ENCODE data around the gene FMNL2.
A peak's percentile ranks its signal among the peaks of the same experiment; 100 is the strongest.

The FMNL2 gene

DNA sequence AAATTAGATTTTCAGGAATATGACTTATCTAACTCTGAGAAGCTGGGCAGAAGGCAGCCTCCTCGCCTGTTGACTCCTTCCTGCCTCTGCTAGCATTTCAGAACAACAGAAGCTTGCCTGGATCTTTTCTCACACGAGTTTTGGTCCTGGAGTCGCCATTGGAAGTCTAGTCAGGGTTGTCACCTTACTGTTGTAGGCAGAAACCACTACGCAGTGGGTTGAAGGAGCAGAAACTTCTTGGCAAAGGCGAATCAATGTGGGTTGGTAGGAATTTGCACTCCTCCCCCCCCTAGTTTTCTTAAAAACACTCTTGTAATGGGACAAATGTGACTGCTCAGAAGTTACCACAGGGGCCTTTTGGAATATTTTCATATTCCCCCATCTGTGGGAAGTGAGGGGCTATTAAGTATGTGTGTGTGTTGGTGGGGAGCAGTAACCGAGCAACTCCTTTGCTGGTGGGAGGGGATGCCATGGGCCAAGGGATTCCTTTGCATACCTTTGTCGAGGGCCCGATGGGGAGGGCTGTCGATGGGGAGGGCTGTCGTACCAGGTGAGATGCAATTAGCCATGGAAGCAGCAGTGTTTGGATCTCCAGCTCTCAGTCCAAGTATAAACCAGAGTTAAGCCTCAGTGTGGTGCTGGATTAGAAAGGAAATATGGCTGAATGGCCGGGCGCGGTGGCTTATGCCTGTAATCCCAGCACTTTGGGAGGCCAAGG, 117.4 kb downstream of the FMNL2 start:
- no peak for DNase-seq

DNA sequence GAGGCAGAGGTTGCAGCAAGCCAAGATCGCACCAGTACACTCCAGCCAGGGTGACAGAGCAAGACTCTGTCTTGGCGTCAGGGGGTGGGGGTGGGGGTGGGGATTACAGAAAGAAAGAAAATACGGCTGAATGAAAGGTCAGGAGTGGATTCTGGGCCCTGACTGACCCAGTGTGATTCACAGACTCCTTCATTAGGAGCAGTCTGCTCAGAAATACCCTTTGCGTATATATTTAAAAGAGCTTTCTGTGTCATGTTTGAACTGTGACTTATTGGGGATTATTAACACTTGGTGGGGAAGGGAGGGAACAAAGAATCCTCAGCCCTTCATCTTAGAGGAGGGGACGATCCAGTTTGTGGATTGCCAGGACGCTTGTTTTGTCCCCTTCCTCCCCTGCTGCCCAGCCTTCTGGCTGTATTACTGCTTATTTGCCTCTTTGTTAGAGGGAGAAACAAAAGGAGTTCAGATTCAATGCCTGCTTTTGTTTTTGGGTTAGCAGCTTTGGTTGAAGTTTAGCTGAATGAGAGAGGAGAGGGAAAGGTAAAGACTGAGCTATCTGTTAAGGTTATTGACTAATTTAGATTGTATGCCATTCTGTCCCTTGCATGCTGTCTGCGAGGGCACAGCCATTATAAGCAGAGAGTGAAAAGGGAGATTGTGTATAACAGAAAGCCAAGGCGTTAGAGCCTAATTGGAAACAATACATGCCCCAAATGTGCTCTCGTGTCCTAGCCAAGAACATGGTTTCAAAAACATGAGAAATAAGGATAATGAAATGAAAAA, 118.3 kb downstream of the FMNL2 start:
- DNase-seq: peak; percentile 30

DNA sequence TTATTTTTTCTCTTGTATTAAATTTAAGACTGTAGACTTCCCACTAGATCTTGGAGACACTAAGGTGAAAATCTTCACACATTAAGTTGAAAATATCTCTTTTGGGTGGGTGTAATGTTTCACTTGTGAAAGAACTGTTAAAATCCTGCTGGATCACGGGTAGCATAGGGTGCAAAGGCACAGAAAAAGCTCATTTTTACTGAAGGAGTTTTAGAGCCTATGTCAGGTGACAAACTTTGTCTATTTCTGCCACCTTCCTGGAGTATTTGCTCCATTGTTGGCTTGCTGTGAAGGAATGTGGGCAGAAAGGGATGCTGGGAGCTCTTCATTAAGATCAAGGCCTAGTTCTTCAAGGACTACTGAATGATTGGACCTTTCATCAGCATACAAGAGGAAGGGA, 119.4 kb downstream of the FMNL2 start:
- DNase-seq: no peak

DNA sequence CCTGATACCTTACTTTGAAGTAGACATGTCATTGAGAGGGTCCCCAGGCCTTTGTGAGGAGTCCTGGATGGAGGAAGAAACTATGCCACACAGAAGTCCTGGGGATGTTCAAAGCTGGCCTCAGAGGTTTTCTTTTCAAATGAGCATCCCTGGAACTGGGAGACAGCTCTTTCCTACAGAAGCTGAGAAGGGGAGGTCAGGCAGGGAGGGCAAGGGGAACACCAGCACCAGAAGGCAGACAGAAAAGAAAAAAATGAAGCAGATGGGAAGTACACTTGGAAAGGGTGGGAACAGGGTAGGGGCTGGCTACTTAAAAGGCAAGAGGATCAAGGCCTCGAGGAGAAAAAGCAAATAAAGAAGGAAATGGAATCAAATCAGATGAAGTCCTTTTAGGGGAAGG, 120.0 kb downstream of the FMNL2 start:
- DNase-seq: no peak

DNA sequence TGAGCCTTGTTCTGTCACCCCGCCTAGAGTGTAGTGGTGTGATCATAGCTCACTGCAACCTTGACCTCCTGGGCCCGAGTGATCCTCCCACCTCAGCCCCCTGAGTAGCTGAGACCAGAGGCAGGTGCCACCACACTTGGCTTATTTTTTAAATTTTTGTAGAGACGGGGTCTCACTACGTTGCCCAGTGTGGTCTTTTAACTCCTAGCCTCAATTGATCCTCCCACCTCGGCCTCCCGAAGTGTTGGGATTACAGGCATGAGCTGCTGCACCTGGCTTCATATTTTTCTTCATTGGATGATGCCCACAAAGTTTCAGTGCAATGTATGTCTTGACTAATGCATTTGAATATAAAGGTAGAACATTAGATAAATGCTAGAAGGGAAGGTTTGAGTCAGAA, 120.8 kb downstream of the FMNL2 start:
- DNase-seq: no peak

DNA sequence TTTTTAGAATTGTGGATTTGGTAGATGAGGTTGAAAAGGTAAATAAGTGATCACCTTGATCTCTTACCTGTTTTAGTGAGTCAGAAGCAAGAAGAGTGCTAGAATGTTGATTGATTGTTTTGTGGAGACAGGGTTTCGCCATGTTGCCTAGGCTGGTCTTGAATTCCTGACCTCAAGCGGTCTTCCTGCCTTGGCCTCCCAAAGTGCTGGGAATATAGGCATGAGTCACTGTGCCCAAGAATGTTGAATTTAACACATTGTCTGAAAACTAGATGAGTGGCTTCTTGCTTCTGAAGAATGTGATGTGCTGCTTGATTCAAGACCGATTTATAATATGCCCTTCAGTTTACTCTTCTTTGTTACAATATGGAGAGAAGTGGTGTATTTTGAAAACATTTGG, 121.3 kb downstream of the FMNL2 start:
- DNase-seq: no peak

DNA sequence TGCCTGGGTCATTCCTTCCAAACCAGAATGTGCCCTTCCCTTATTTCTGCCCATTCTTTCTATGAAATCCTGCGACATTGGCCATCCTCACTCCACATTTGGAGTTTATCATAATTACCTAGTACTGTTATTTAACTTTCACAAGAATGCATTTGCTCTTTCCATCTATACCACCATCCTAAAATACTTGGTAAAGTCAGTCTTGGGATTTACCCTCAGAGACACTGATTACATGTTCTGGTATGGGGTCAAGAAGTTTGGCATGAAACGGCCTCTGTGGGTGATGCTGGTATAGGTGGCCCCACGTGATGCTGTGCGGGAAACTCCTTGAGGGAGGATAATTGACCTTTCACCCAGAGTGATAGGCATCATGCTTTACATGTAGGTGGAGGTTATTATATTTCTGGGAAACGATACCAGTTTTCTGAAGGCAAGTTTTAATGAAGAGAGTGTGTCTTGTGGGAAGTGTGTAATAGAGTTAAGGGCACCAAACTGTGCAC, 123.5 kb downstream of the FMNL2 start:
- no peak for DNase-seq

DNA sequence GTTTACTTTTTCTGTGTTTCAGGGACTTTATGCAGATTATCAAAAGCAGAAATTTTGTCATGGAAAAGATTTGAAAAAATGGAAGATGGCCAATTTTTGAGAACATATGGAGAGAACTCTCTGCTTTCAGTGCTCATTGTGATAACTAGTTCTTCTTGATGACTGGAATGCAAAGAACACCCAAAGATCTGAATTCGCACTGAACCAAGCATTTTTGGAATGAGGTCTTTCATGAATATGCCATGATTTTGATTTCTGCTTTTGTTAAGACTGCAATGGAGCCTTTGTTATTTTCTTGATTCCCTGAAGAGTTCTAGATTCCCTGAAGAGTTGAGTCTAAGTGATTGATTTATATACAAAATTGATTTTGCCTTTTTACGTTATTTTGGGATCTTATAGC, 124.1 kb downstream of the FMNL2 start:
- DNase-seq: no peak

DNA sequence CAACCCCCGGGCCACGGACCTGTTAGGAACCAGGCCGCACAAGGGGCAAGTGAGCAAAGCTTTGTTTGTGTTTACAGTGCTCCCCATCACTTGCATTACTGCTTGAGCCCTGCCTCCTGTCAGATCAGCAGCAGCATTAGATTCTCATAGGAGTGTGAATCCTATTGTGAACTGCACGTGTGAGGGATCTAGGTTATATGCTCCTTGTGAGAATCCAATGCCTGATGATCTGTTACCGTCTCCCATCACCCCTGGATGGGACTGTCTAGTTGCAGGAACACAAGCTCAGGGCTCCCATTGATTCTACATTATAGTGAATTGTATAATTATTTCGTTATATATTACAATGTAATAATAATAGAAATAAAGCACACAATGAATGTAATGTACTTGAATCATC, 125.6 kb downstream of the FMNL2 start:
- no peak for DNase-seq

DNA sequence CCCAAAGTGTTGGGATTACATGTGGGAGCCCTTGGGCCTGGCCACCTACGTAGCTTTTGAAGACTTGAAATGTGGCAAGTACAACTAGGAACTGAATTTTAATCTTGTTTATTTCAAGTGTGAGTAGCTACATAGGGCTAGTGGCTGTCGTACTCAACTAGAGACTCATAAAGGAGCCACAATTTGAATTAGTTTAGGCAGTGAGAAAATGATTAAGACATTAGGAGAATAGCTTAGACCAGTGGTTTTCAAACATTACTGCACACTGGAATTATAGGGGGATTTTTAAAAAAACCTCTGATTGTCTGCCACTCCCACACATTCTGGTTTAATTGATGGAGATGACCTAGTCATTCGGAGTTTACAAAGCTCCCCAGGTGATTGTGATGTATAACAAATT, 127.1 kb downstream of the FMNL2 start:
- no peak for DNase-seq

DNA sequence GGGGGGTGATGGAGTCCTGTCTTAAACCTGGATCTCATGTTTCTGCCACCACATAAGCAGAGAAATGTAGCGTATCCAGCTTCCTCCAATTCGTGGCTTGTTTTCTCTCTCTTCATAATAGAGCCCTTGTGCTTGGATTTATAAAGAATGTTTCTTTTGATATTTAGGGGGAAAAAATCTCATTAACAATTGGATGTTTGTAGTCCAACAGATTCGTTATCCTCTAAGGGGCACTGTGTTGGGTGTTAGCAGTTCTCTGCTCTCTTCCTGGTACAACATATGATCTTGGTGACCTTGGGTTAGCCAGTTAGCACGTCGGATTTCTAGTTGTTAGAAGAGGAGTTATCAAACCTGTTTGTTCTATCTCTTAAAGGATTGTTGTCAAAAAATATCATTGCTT, 127.8 kb downstream of the FMNL2 start:
- DNase-seq: no peak

DNA sequence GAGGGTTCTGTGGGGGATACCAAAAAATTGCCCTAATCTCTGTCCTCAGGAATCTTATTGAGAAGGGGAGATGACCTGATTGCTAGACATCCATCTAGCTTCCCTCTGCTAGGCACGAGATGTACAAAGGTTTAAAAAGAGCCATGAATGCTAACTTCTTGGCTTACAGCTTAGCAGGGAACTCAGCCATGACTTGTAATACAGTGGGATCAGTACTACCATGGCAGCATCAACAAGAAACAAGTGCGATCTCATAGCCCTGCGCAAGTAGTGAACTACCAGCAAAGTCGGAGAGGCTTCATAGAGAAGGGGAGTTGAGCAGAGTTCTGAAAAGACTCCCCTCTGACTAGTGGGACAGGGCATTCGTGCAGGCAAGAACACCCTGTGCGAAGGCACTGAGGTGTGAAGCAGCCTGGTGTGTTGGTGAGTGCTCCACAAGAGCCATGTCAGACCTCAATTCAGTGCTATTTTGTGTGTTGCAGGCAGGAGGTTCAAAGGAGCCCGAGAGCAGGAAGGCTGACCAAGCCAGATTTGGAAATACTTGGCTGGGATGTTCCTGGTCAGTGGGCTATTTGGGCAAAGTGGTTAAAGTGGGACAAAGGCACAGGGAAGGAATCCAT, 130.0 kb downstream of the FMNL2 start:
- DNase-seq: peak; percentile 27

DNA sequence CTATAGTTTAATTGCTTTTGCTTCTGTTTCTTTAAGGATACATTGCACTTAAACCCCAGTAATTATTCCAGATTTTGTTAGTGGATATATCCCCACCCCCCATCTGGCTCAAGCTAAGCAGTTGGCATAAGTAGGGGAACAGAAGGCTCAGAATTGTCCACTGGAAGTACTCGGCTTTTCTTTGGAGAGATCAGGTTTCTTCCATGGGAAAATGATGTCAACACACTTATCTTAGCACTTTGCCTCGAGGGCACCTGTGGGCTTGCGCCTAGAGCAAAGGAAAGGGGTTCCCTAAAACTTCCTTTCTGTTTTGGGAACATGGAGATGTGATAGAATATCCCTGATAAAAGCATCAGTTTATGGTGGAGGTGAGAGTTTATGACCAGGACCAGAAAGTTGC, 130.6 kb downstream of the FMNL2 start:
- DNase-seq: peak; percentile 73

DNA sequence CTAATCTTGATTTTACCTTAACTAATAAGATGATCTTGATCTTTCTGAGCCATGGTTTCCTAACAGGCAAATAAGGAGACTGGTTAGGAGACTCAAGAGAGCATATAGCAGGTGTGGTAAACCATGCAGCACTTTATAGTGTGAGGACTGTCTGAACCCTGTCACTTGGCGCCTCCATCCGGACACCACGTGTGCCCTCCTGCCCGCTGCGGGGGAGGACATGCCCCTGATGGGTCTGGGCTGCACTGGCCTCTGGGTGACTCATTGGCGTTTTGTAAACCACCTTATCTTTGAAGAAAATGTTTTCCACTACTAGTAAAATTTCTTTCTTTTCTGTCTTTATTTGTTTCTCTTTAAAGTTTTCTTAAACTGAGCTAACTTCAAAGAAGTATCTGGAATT, 131.1 kb downstream of the FMNL2 start:
- no peak for DNase-seq

DNA sequence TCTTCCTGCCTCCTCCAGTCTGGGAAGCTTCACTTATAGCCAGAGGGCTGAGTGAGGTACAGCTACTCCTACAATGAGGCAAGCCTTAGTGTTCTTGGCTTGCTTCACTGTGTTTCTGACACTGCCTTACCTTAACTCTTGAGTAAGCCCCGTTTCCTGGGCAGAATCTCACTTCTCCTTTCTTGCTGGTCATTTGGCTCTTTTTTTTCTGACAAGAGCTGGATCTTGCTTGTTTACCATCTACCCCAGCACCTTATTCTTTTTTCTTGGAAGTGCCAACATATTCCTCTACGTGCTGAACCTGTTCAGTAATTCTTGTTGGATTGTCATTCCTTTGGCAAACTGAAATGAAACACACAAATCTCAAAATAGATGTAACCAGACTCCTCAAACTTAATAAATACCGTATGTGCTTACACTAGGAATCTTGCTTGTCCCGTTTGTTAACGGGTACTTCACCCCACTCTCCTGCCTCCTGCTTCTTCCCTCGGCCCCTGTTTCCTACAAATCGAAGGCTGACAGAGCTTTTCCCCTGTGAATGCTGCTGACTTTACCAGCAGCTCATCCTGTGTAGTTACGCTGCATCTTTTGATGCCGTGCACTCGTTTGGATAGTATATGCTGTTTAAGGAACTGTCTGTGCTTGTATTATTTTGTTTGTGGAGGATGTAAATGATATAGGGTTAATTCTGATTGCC, 132.2 kb downstream of the FMNL2 start:
- DNase-seq: no peak

DNA sequence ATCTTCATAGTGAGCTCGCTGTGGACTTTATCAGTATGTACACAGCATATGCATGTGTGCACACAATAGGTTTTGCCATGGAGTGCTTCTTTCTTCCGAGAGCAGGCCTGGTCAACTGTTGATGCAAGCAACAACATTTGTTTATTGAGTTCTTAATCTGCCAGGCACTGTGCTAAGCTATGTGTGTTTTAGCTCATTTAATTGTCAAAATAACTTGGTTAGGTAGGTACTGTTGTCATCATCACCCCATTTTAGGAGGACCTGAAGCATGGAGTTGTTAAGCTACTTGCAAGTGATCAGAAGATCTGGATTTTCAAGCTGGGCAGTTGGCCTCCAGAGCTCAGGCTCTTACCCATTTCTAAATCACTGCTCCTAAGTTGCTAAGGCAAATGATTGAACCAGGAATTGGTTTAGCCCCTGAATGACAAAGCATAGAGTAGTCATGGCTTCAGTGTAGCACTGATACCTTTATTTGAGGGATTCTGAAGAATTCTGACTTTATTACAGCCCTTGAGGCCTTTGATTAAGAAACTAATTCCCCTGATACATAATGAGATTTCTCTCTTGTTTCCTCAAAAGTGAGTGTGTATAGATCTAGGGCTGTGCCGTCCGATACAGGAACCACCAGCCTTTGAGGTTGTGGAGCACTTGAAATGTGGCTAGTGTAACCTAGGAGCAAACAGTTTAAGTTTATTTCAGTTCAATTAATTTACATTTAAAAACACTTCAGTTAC, 132.9 kb downstream of the FMNL2 start:
- no peak for DNase-seq

DNA sequence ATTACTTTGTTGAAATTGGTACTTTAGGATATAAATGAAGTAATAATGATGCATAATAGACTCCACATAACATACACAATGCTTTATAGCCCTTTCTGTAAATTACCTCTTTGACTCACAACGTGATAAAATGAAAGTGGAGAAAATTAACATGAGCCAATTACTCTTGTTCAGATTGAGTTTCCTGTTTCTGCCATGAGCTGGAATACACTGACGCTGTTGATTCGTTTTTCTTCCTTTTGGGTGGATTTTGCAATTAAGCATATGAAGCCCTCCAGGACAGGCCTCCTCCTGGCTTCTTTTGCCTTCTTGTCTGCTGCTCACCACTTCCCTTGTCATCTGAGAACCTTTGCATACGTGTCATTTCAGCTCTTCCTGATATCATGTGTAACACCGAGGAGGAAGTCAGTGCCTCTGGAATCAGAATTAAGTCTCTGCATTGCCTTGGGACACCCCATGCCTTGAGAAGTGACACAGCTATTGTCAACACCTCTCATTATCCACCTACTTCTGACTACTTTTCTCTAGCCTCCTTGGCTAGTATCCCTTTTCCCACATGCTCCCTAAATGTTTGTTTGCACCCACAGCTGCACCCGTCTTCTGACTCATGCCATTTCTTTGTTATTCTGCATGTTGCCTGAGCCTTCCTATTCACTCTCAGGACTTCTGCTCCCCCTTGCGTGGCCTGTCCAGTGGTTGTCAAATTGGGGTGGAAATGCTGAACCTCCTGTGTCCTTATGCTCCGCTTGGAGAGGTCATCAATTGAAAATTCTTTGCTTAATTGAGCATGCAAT, 134.1 kb downstream of the FMNL2 start:
- peak; percentile 43 for DNase-seq

DNA sequence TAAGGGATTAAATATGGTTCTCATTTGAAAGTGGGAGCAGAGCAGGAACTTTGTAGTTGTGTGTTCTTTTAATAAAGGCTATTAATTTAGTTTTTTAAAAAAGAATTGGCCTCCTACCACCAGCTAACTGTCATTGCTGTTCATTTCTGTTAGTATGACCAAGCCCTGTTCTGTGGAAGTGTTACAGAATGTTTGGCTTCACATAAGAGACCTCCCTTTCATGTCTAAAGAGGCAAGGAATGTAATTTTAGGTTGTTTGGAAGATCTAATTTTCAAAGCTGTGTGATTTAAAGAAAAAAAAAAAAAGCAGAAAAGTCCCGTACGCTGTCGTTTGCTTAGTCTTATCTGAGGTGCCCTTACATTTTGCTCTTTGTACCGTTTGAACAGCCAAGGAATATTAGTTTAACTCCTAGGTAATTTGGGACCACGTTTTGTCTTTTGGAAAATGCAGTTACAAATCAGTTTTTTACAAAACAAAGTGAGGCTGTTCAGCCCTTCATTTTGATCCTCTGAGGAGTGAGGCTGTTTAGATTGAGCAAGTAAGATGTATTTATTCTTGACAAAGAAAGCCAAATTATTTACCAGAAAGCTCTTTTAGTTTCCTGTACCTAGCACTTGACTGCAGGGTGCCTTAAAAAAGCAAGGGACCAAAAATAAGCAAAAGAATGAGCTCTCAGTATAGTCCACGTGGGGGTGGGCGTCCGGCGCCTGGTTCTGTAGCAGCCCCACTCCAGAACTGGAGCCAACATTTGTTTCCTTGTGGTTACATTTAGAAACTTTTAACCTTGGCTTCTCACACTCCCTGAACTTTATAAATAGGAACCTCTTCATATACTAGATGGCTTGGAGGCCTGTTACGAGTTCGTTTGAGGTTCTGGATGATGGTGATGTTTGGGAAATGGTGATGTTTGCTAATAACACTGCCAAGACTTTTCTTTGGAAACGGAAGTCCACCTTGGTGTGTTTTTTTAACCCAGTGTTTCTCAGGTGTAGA, 136.2 kb downstream of the FMNL2 start:
- no peak for DNase-seq

DNA sequence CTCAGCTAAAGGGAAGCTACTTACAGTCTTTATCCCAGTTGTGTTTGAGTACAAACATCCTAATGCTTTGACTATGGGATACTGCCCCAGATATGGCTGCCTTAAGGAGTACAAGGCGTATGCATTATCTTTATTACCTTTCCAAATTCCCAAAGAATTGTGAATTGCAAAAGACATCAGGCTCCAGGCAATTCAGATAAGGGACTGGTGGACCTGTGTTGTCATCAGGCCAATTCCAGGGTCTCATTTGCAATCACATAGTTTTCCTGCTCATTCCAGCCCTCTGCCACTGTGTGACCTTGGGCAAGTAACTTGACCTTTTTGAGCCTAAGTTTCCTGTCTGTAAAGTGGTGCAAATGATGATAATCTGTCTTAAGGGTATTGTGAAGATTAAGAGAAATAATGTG, 137.5 kb downstream of the FMNL2 start:
- DNase-seq: no peak

DNA sequence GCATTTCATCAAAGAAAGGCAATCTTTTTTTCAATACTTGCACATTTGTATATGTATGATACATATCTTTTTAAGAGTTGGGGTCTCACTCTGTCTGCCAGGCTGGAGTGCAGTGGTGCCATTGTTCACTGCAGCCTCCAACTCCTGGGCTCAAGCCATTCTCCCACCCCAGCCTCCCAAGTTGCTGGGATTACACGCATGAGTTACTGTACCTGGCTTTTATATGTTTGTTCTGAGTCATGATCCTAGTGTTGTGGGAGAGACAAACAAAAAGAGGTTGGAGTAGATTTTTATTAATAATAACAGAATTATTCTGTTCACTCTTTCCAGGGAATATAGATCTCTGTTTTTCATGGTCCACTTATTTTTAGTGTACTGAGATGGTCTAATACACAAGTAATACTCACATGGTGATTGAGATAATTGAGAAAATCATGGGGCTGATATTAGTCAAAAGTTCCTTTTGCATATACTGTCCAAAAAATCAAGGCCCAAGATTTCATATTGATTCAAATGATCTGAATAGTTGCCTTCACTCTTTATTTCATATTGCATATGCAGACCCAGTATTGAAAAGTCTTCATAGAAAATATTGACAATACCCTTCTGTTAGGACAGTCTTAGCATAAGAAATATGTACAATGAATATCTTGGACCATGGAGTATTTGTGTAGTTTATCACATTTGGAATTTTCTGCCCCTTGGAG, 138.3 kb downstream of the FMNL2 start:
- DNase-seq: no peak
